Thoracic aorta (tissue), 2 donors: ENCODE measurements around the gene RRBP1. TPM values are rescaled to one million over a fixed set of nuclear protein-coding genes. Genes with fewer than 3 reads are reported as not detected.

Experiments used
- ATAC-seq: fragments of 150-250 bp; one replicate; pipeline ENCODE4 v1.8.0; 2017; ENCODE audit warnings: low read depth; ENCODE audit not compliant: insufficient number of reproducible peaks, low FRiP score
- DNase-seq: peaks from one replicate; pipeline ENCODE4 v3.0.0-alpha.2; 2020; ENCODE audit warnings: low spot score
- H3K27ac ChIP-seq, 2 donors: fragments of 200-600 bp; sonication (generic); 1 replicate in 1 of 2; 2 replicates in 1 of 2; pipeline ENCODE4 v1.5.1; 2016; ENCODE audit warnings: mild to moderate bottlenecking in 2 of 2, moderate library complexity in 2 of 2
- H3K27me3 ChIP-seq: fragments of 200-600 bp; sonication (generic); replicated peaks from 2 replicates; pipeline ENCODE4 v1.6.0; 2016; ENCODE audit warnings: mild to moderate bottlenecking; ENCODE audit not compliant: insufficient read depth
- H3K36me3 ChIP-seq: fragments of 200-600 bp; sonication (generic); one replicate; pipeline ENCODE4 v1.5.1; 2016
- H3K4me1 ChIP-seq, 2 donors: fragments of 200-600 bp; sonication (generic); 1 replicate in 1 of 2; 2 replicates in 1 of 2; pipeline versions ENCODE4 v1.5.1 to v1.6.0; 2016; ENCODE audit warnings: low read depth in 2 of 2, mild to moderate bottlenecking in 1 of 2; ENCODE audit not compliant: control insufficient read depth in 1 of 2
- H3K4me3 ChIP-seq: fragments of 200-600 bp; sonication (generic); 2 replicates; pipeline ENCODE4 v1.5.1; 2016; ENCODE audit warnings: mild to moderate bottlenecking
- H3K9me3 ChIP-seq: fragments of 200-600 bp; sonication (generic); 2 replicates; pipeline ENCODE4 v1.5.1; 2016
- total RNA-seq, 2 donors: library from RNA; depleted of rRNA; stranded (reverse); fragments of >200 nt; gene quantifications; one replicate each; pipeline versions ENCODE4 v1.1.0 to v1.2.3, GENCODE V29; 2016
- TF ChIP-seq, protein P1 (sequence below): fragments of 200-600 bp; sonication (generic); IDR thresholded peaks from one replicate; pipeline ENCODE4 v1.5.1; 2019; ENCODE audit warnings: antibody characterized with exemption

RRBP1 gene
- total RNA-seq, 2 donors from 2014 or later, result 113 to 163 TPM

DNA sequence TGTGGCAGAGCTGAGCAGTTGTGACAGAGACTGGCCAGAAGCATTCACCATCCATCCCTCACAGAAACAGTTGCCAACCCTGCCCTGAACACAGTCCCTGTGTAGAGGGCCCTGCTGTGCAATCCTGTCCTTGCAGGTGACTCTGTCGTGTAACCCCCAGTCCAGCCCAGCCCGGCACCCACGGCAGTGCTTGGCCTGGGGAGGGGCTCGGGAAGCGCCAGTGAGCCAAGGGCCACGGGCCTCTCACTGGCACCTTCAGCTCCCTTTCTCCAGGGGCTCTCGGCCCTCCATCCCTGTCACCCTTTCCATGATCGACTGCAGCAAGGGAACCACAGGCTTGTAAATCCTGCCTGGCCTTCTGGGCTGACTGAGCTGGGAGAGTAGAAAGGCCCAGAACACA is 53.0 kb downstream of the RRBP1 start:
- no peak overlapping the region for H3K27ac ChIP-seq
- TF ChIP-seq, protein P1, sequence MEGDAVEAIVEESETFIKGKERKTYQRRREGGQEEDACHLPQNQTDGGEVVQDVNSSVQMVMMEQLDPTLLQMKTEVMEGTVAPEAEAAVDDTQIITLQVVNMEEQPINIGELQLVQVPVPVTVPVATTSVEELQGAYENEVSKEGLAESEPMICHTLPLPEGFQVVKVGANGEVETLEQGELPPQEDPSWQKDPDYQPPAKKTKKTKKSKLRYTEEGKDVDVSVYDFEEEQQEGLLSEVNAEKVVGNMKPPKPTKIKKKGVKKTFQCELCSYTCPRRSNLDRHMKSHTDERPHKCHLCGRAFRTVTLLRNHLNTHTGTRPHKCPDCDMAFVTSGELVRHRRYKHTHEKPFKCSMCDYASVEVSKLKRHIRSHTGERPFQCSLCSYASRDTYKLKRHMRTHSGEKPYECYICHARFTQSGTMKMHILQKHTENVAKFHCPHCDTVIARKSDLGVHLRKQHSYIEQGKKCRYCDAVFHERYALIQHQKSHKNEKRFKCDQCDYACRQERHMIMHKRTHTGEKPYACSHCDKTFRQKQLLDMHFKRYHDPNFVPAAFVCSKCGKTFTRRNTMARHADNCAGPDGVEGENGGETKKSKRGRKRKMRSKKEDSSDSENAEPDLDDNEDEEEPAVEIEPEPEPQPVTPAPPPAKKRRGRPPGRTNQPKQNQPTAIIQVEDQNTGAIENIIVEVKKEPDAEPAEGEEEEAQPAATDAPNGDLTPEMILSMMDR, result no peak
- peaks cover 36% of the 10 kb centered on the region for H3K36me3 ChIP-seq
- H3K27me3 ChIP-seq, result no peaks in the 10 kb centered on the region
- ATAC-seq, result no peak
- no peak for DNase-seq
- peaks cover 2 to 3% of the 10 kb centered on the region in 2 donors for H3K4me1 ChIP-seq
- no peaks in the 10 kb centered on the region for H3K9me3 ChIP-seq
- H3K4me3 ChIP-seq, result no peak overlapping the region

DNA sequence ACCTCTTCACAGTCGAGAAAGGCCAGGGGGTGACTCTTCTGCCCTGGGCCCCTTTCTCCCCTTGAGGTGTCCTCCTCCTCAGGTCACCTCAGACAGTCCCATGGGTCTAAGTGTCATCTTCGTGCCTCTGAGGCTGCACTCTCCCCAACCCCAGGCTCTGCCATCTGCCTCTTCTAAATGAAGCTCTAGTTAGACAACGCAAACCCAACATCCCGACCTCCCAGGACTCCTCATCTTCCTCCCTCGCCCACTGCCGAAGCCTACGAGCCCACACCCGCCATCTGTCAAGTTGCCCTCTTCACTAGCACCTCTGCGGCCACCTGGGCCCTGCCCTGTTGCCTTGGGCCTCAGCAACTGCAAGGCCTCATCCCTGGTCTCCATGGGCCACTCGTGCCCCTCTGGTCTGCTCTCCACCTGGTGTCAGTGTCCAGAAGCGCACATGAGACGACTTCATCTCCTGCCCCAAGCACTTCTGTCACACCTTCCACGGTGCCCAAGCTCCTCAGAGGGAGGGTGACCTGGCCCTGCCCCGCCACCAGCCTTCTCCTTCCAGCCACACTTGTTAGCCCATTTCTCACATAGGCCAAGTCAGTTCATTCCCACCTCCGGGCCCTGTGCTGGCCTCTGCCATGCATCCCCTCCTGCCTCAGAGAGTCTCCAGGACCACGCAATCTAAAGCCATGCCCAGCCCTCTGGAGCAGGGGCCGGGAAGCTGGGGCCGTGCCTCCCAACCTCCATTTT is 53.8 kb downstream of the RRBP1 start:
- no peak overlapping the region for H3K27ac ChIP-seq
- ATAC-seq (no peak), DNase-seq (no peak)
- H3K27me3 ChIP-seq, result no peaks in the 10 kb centered on the region
- H3K4me3 ChIP-seq, result no peak overlapping the region
- no peaks in the 10 kb centered on the region for H3K9me3 ChIP-seq
- TF ChIP-seq, protein P1, result no peak
- no peaks in the 10 kb centered on the region for H3K4me1 ChIP-seq
- H3K36me3 ChIP-seq, result peaks cover 33% of the 10 kb centered on the region

DNA sequence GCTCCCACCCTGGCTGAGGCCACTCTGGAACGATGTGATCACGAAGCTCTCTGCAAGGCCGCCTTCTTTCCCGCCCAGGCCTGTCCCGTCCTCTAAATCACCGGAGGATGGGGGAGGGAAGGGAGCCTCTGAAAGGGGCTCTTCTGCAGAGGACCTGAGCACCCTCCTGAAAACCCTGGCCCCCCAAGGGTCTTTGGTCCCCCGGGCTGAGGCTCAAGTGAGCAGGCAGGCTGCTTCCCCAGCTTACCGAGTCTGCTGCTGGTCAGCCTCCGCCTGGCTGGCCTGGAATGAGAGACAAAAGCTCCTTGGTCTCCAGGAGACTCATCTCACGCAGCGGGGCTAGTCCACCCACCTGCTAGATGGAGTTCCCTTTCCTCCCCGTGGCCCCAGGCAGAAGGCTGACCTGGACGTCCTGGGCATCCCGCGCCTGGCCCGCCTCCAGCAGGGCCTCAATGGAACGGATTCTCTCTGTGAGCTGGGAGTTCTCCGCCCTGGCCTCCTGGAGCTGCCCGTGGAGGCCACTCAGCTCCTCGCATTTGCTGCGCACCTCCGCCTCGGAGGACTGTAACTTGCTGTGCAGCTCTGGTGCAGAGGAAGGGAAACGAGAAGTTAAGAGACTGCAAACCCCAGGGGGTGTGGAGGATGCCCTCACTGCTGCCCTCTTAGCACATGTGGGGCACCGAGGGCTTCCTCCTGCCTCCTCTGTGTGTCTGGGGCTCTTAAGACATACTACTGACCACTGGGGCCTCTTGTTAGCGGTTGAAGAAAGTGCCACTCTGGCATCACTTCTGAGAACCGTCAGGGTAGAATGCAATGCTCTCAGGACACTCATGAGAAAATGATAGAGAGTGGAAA is 54.7 kb downstream of the RRBP1 start:
- Histone ChIP-seq H3K27me3 (no peaks in the 10 kb centered on the region), H3K4me1 (no peaks in the 10 kb centered on the region), H3K27ac (peak overlapping the region in 1 of 2 donors; percentile 22), H3K36me3 (peaks cover 27% of the 10 kb centered on the region), H3K4me3 (no peak overlapping the region), H3K9me3 (no peaks in the 10 kb centered on the region)
- DNase-seq, result no peak
- no peak for ATAC-seq
- TF ChIP-seq, protein P1, result no peak

DNA sequence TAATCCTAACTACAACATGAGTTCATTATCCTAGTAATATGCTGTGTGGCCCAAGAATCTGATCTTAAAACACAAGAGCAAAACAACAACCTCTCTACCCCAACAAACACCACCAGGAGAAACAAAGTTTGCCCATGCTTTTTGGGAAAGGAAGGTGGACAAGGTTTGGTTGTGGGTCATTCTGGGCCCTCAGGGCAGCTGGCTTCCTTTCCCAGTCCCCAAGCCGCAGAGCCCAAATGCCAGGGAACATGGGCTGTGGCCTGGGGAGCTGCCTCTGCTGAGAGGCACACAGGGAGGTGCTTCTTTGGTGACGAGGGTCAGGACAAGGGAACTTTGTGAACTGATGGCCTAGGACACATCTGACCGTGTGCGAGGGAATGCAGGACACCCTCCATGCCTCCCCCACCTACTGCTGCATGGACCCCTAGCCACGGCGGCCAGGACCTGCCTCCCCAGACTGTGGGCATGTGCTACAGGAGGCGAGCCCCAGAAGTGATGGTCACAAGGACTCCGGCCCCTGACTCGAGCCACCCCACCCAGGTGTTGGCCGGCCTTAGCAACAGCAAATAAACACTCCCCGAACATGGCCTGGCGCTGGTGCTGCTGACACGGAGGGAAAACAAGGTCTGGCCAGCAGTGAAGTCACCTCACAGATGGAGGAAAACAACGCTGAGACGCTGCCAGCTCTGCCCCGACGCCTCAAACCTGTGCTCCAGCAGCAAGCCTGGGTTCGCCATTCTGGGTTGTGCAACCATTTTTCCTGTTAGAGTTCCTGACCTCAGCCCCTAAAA is 55.6 kb downstream of the RRBP1 start:
- H3K36me3 ChIP-seq, result peaks cover 30% of the 10 kb centered on the region
- peak overlapping the region; percentile 22 for H3K27ac ChIP-seq
- no peaks in the 10 kb centered on the region for H3K4me1 ChIP-seq
- H3K4me3 ChIP-seq, result no peak overlapping the region
- no peak for ATAC-seq
- no peaks in the 10 kb centered on the region for H3K9me3 ChIP-seq
- DNase-seq, result no peak
- TF ChIP-seq, protein P1, result no peak
- no peaks in the 10 kb centered on the region for H3K27me3 ChIP-seq
